Hepatocyte (in vitro differentiated cells): ENCODE data around the gene SMIM38. TPM values are rescaled to one million over a fixed set of nuclear protein-coding genes. Genes with fewer than 3 reads are reported as not detected.
A peak's percentile ranks its signal among the peaks of the same experiment; 100 is the strongest.

Source experiments
- DNase-seq: peaks from one replicate; pipeline ENCODE4 v3.0.0-alpha.2; 2016; ENCODE audit warnings: low spot score
- H2AFZ ChIP-seq: fragments of 200-600 bp; sonication (generic); 2 replicates; pipeline ENCODE4 v1.6.0; 2016; ENCODE audit warnings: antibody characterized with exemption, mild to moderate bottlenecking
- H3K27ac ChIP-seq: fragments of 200-600 bp; sonication (generic); 2 replicates; pipeline ENCODE4 v1.5.1; 2016; ENCODE audit warnings: mild to moderate bottlenecking
- H3K27me3 ChIP-seq: fragments of 200-600 bp; sonication (generic); 2 replicates; pipeline ENCODE4 v1.6.1; 2016
- H3K36me3 ChIP-seq: fragments of 200-600 bp; sonication (generic); replicated peaks from 2 replicates; pipeline ENCODE4 v1.5.1; 2016; ENCODE audit warnings: low read depth; ENCODE audit not compliant: insufficient read depth
- H3K4me1 ChIP-seq: fragments of 200-600 bp; sonication (generic); 2 replicates; pipeline ENCODE4 v1.5.1; 2016; ENCODE audit warnings: mild to moderate bottlenecking, moderate library complexity; ENCODE audit not compliant: insufficient read depth
- H3K4me2 ChIP-seq: fragments of 200-600 bp; sonication (generic); 2 replicates; pipeline ENCODE4 v1.6.0; 2016
- H3K4me3 ChIP-seq: fragments of 200-600 bp; sonication (generic); 2 replicates; pipeline ENCODE4 v1.5.1; 2016; ENCODE audit warnings: mild to moderate bottlenecking
- H3K79me2 ChIP-seq: fragments of 200-600 bp; sonication (generic); 2 replicates; pipeline ENCODE4 v1.6.0; 2017; ENCODE audit warnings: mild to moderate bottlenecking
- H3K9me2 ChIP-seq: fragments of 200-600 bp; sonication (generic); replicated peaks from 2 replicates; pipeline ENCODE4 v1.6.0; 2017; ENCODE audit warnings: mild to moderate bottlenecking; ENCODE audit not compliant: insufficient read depth
- H3K9me3 ChIP-seq: fragments of 200-600 bp; sonication (generic); 2 replicates; pipeline ENCODE4 v1.5.1; 2016; ENCODE audit warnings: low read depth, mild to moderate bottlenecking
- H4K20me1 ChIP-seq: fragments of 200-600 bp; sonication (generic); 2 replicates; pipeline ENCODE4 v1.6.0; 2016; ENCODE audit warnings: mild to moderate bottlenecking; ENCODE audit not compliant: insufficient read depth, poor library complexity, severe bottlenecking
- EZH2 ChIP-seq: fragments of 200-600 bp; sonication (generic); IDR thresholded peaks from 2 replicates; pipeline ENCODE4 v1.6.1; 2016; ENCODE audit warnings: antibody characterized with exemption, mild to moderate bottlenecking, borderline replicate concordance
- EZH2phosphoT487 ChIP-seq: fragments of 200-600 bp; sonication (generic); IDR thresholded peaks from one replicate; pipeline ENCODE4 v1.6.1; 2018; ENCODE audit warnings: antibody characterized with exemption, mild to moderate bottlenecking, low read depth, moderate library complexity; ENCODE audit not compliant: unreplicated experiment, severe bottlenecking
- WGBS: methylation state at CpG from one replicate; pipeline ENCODE4 v1.1.6; 2016; ENCODE audit warnings: low lambda C conversion rate; ENCODE audit errors: missing lambda C conversion rate; 5-methylcytosine and 5-hydroxymethylcytosine counted together
- polyA plus RNA-seq: library from polyadenylated mRNA; unstranded; fragments of >200 nt; fragmentation: Nextera tagmentation; extraction: Ambion mirVana; gene quantifications from 2 replicates; pipeline ENCODE4 v1.2.1, GENCODE V29; 2016
- total RNA-seq: library from RNA; depleted of rRNA; stranded (reverse); fragments of >200 nt; gene quantifications from 2 replicates; pipeline ENCODE4 v1.2.3, GENCODE V29; 2014
- TF ChIP-seq, protein P1 (sequence below): fragments of 200-600 bp; sonication (generic); IDR thresholded peaks from 2 replicates; pipeline ENCODE4 v1.5.1; 2016; ENCODE audit warnings: antibody characterized with exemption, mild to moderate bottlenecking; ENCODE audit not compliant: poor library complexity

SMIM38 gene
- total and polyA plus RNA-seq, 2 experiments from 2014 or later = 0.64 to 0.70 TPM

DNA sequence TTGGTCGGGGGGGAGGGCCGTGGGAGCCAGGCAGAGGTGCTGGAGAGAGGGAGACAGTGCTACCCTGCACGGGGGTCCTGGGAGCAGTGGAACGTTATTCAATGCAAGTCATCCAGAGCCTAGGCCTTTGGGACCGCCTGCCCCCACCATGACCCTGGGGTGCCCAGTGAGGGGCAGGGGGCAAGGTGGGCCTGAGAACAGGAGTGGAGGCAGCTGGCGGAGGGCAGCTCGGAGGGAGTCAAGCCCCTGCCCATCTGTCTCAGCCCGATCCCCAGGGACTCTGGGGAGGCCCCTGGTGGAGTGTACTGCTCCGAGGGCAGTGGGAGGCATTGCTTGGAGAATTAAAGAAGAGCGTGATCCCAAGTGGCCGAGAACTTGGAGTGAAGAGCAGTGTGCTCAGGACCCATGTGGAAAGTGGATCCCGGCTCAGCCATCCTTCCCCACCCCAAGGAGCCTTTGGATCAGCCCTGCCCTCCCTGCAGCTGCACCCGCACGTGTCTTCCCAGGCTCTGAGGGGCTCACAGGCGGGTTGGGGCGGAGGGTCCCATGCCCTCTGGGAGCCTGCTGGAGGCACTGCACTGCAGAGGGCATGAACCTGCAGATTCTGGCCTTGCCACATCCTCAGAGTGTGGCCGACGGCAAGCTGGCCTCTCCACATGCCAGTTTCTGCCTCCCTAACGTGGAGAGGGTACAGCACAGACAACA, 34.0 kb upstream of the SMIM38 start:
- Histone ChIP-seq H3K4me1 (peaks cover 22% of the 10 kb centered on the region), H3K4me2 (no peak overlapping the region)

GRCh38 chr11:69122326-69122629, 33.5 kb upstream of the SMIM38 start:
- Histone ChIP-seq H2AFZ (no peak overlapping the region), H3K4me2 (peak overlapping the region; percentile 70), H3K27ac (peak overlapping the region; percentile 79)

More for the DNA sequence above, 34.0 kb upstream of the SMIM38 start:
- Histone ChIP-seq H3K27ac (peak overlapping the region; percentile 79), H3K4me3 (no peak overlapping the region), H2AFZ (no peak overlapping the region), H4K20me1 (no peaks in the 10 kb centered on the region), H3K9me3 (no peaks in the 10 kb centered on the region), H3K9me2 (no peaks in the 10 kb centered on the region), H3K36me3 (no peaks in the 10 kb centered on the region), H3K27me3 (no peaks in the 10 kb centered on the region), H3K79me2 (no peaks in the 10 kb centered on the region)
- TF ChIP-seq EZH2phosphoT487 (no peak), EZH2 (no peak)
- TF ChIP-seq, protein P1, sequence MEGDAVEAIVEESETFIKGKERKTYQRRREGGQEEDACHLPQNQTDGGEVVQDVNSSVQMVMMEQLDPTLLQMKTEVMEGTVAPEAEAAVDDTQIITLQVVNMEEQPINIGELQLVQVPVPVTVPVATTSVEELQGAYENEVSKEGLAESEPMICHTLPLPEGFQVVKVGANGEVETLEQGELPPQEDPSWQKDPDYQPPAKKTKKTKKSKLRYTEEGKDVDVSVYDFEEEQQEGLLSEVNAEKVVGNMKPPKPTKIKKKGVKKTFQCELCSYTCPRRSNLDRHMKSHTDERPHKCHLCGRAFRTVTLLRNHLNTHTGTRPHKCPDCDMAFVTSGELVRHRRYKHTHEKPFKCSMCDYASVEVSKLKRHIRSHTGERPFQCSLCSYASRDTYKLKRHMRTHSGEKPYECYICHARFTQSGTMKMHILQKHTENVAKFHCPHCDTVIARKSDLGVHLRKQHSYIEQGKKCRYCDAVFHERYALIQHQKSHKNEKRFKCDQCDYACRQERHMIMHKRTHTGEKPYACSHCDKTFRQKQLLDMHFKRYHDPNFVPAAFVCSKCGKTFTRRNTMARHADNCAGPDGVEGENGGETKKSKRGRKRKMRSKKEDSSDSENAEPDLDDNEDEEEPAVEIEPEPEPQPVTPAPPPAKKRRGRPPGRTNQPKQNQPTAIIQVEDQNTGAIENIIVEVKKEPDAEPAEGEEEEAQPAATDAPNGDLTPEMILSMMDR = no peak
- DNase-seq = no peak
- 93% methylated on average over 15 of the region's 19 CpGs for WGBS

DNA sequence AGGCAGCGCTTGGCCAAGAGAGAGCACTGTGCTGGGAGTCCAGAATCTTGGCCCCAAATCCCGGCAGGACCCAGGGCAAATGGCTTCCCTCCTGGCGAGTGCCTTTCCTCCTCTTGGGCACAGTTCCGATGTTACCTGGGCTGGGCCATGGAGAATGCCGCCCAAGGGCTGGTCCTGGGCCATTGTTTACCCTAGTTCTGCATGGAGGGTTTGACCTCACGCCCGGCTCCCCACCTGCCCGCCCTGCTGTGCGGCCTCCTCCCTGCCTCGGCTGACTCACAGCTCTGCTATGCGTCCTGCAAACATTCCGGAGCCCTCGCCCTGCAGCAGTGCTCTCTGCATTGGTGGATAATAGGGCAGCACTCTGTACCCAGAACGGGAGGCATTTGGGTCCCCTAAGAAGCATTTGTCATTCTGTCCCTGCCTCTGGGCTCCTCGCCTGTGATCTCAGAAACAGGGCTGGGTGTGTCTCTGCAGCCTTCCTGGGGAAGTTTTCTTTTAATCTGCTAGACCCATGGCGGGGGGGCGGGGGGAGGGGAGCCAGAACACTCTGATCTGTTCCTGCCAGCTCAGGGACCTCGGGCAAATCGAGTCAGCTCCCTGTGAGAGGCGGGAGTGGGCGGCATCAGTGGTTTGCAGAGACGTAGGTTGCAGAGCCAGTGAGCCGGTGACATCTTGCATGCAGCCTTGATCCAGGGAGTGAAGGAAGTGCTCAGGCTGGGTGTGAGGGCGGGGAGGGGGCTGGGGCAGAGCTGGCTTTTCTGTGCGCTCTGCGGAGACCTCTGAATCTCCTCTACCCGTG, 32.9 kb upstream of the SMIM38 start:
- H2AFZ ChIP-seq = no peak overlapping the region
- H3K4me3 ChIP-seq = no peak overlapping the region
- WGBS = 9% methylated on average over 25 of the region's 27 CpGs
- H4K20me1 ChIP-seq = no peaks in the 10 kb centered on the region
- no peaks in the 10 kb centered on the region for H3K79me2 ChIP-seq
- TF ChIP-seq EZH2 = no peak
- TF ChIP-seq, protein P1 = no peak
- no peak for TF ChIP-seq EZH2phosphoT487
- H3K36me3 ChIP-seq = no peaks in the 10 kb centered on the region
- peak overlapping the region; percentile 93 for H3K27ac ChIP-seq
- H3K4me2 ChIP-seq = peak overlapping the region; percentile 70
- H3K9me2 ChIP-seq = no peaks in the 10 kb centered on the region
- H3K27me3 ChIP-seq = no peaks in the 10 kb centered on the region
- no peaks in the 10 kb centered on the region for H3K9me3 ChIP-seq
- peak; percentile 92 for DNase-seq
- peaks cover 22% of the 10 kb centered on the region for H3K4me1 ChIP-seq

More at GRCh38 chr11:69122326-69122629, 33.5 kb upstream of the SMIM38 start:
- H4K20me1 ChIP-seq = no peaks in the 10 kb centered on the region
- no peaks in the 10 kb centered on the region for H3K79me2 ChIP-seq
- TF ChIP-seq, protein P1 = no peak
- TF ChIP-seq EZH2phosphoT487 (no peak), EZH2 (no peak)
- 79% methylated on average over 9 of the region's 9 CpGs for WGBS
- no peak for DNase-seq
- H3K9me3 ChIP-seq = no peaks in the 10 kb centered on the region
- H3K36me3 ChIP-seq = no peaks in the 10 kb centered on the region
- H3K4me3 ChIP-seq = no peak overlapping the region
- H3K9me2 ChIP-seq = no peaks in the 10 kb centered on the region
- H3K27me3 ChIP-seq = no peaks in the 10 kb centered on the region
- peaks cover 22% of the 10 kb centered on the region for H3K4me1 ChIP-seq
